ENCODE measurements around the gene RAET1G.
A peak's percentile ranks its signal among the peaks of the same experiment; 100 is the strongest.
"Not testable (repeated sequence)": the region's sequence is repeated elsewhere in the genome, so short reads cannot be mapped to it uniquely, and the experiment has no call there.

RAET1G gene, protein sequence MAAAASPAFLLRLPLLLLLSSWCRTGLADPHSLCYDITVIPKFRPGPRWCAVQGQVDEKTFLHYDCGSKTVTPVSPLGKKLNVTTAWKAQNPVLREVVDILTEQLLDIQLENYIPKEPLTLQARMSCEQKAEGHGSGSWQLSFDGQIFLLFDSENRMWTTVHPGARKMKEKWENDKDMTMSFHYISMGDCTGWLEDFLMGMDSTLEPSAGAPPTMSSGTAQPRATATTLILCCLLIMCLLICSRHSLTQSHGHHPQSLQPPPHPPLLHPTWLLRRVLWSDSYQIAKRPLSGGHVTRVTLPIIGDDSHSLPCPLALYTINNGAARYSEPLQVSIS

DNA sequence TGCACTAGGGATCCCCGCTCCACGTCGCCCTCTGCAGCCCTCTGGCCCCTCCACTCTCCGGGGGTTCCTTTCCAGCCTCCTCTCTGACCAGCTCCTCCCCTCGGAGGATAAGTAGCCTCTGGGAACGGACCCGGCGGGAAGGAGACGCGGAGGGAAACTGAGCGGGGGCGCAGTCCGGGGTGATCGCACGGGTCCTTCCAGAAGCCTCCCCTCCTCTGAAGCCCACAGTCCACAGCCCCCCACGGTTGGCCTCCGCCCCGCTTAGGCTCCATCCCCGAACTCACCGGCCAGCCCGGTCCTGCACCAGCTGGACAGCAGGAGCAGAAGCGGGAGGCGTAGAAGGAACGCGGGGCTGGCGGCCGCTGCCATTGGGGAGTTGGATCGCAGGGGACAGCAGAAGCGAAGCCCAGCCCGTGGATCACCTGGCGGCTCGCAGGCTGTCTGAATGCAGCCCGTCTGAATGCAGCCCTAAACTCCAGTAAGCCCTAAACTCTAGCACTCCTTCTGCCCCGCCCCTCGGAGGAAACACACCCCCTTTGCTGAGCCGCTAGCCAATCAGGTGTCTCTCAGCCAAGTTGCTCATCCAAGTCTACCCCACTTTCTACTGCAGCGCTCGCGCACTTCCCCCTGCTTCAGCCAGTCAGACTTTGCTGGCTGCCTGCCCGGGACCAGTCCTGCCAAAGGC, at the start of gene RAET1G:
Gene RAET1G, minus strand, starts transcription at position 480 of the 685 bp plus-strand sequence. Its CDS starts 111 bp downstream, at position 369.
- Mint-ChIP-seq H3K9me3 (no peaks in the 10 kb centered on the region), H3K27ac (ENCODE audit: low read depth) (no peak within 1 kb of the TSS), H3K4me3 (peak within 1 kb of the TSS; percentile 83), H3K4me1 (peaks cover 18% of the 10 kb centered on the region), H3K27me3 (peaks cover 99% of the 10 kb centered on the region), H3K36me3 (ENCODE audit: insufficient read depth) (peaks cover 5% of the 10 kb centered on the region)
- ATAC-seq (replicated peaks; ENCODE audit: extremely low read depth, poor library complexity, severe bottlenecking) (peak; percentile 87), DNase-seq (ENCODE audit: low spot score in 2 of 2) (peak; percentile 60 to 66)

DNA sequence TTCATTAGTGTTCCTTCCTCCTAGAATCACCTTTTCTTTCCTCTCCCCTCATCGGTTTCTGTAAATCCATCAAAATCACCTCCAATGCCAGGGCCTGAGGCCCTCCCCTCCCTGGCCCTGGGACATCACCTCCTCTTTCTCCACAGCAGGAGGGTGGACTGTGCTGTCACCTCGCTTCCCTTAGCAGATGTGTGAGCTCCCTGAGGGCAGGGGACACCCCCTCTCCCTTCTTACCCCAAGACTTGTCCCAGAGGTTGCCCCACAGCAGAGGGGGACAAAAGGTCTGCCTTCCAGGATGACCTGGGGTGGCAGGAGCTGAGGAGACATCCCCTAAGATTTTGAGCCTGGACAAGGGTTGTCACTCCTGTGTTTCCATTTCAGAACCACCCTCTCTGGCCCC, 46.7 kb upstream of the RAET1G start:
- H3K27ac Mint-ChIP-seq (ENCODE audit: low read depth), result no peak overlapping the region
- H3K4me3 Mint-ChIP-seq, result no peak overlapping the region
- ATAC-seq (replicated peaks; ENCODE audit: extremely low read depth, poor library complexity, severe bottlenecking), result no peak
- H3K27me3 Mint-ChIP-seq, result peaks cover 93% of the 10 kb centered on the region
- H3K4me1 Mint-ChIP-seq, result peaks cover 15% of the 10 kb centered on the region
- DNase-seq (ENCODE audit: low spot score in 2 of 2), result no peak
- no peaks in the 10 kb centered on the region for H3K9me3 Mint-ChIP-seq
- H3K36me3 Mint-ChIP-seq (ENCODE audit: insufficient read depth), result peaks cover 4% of the 10 kb centered on the region

DNA sequence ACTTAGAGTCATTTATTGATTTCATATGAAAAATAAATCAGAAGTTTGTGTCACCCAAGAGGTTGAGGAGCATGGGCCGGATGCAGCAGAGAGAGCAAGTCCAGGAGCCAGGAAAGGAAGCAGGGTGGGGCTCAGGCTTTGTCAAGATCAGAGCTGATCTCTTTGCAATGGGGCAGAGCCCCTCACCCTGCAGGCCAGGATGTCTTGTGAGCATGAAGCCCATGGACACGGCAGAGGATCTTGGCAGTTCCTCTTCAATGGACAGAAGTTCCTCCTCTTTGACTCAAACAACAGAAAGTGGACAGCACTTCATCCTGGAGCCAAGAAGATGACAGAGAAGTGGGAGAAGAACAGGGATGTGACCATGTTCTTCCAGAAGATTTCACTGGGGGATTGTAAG, 46.0 kb upstream of the RAET1G start:
- not testable (repeated sequence) for DNase-seq (ENCODE audit: low spot score in 2 of 2); H3K9me3 Mint-ChIP-seq; ATAC-seq (replicated peaks; ENCODE audit: extremely low read depth, poor library complexity, severe bottlenecking); H3K4me3 Mint-ChIP-seq; H3K36me3 Mint-ChIP-seq (ENCODE audit: insufficient read depth); H3K27ac Mint-ChIP-seq (ENCODE audit: low read depth)
- Mint-ChIP-seq H3K27me3 (peaks cover 93% of the 10 kb centered on the region), H3K4me1 (peaks cover 22% of the 10 kb centered on the region)

DNA sequence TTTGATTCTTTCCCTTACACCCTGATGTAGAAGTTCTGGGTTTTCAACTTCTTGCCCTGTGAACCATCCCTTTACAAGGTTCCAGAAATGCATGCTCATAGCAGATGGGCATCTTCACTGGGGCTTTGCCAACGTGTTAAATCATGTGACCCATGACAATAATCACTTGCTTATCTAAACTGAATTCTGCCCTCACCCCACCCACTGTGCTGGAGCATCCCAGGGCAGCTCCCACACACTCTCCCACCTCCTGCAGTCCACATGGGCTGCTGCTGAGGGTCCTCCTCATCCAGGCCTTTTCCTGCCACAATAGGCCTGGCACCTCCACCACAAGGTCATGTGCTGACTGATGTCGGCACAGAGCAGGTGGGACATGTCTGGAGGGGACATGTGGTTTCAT, 45.1 kb upstream of the RAET1G start:
- not testable (repeated sequence) for ATAC-seq (replicated peaks; ENCODE audit: extremely low read depth, poor library complexity, severe bottlenecking); DNase-seq (ENCODE audit: low spot score in 2 of 2); H3K36me3 Mint-ChIP-seq (ENCODE audit: insufficient read depth); H3K27ac Mint-ChIP-seq (ENCODE audit: low read depth); H3K9me3 Mint-ChIP-seq; H3K4me3 Mint-ChIP-seq
- Mint-ChIP-seq H3K4me1 (peaks cover 32% of the 10 kb centered on the region), H3K27me3 (peaks cover 93% of the 10 kb centered on the region)

DNA sequence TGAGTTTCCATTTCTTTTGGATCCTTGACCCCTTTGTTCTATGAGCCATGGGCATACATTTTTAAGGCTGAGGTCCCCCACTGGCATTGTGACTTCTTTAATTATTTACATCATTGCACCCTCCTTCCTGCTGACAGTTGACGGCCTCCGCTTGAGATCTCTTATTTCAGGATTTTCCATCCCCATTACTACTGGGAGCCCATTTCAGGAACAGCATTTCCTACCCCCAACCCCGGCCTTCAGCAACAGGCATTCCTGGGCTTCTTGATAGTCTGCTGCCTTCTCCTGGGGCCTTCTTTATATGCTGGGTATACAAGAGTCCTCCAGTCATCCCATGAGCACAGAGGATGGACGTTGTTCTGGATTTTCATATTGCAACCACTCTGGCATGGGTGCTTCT, 44.7 kb upstream of the RAET1G start:
- Mint-ChIP-seq H3K27me3 (peaks cover 93% of the 10 kb centered on the region), H3K4me3 (no peak overlapping the region), H3K4me1 (peaks cover 34% of the 10 kb centered on the region), H3K9me3 (no peaks in the 10 kb centered on the region), H3K27ac (ENCODE audit: low read depth) (no peak overlapping the region), H3K36me3 (ENCODE audit: insufficient read depth) (peaks cover 5% of the 10 kb centered on the region)
- DNase-seq (ENCODE audit: low spot score in 2 of 2) (no peak), ATAC-seq (replicated peaks; ENCODE audit: extremely low read depth, poor library complexity, severe bottlenecking) (no peak)

DNA sequence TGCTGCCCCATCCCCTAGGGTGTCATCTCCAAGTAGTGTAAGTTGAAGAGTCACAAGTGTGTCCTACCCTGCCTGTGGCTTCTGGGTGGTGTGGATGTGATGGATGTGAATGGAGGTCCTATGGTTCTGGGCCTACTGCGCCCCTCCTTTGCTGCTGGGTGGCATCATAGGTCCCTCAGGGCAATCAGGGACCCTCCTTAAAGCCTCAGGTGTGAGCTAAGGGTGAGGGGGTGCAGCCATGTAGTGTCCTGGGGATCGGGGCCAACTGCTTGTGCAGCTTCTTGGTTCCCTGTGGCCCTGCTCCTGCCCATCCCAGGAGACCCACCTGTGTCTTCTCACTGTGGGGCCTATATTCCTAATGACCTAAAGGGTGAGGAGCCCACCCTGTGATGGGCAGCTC, 43.4 kb upstream of the RAET1G start:
- not testable (repeated sequence) for H3K36me3 Mint-ChIP-seq (ENCODE audit: insufficient read depth); DNase-seq (ENCODE audit: low spot score in 2 of 2); ATAC-seq (replicated peaks; ENCODE audit: extremely low read depth, poor library complexity, severe bottlenecking); H3K27ac Mint-ChIP-seq (ENCODE audit: low read depth); H3K9me3 Mint-ChIP-seq
- peaks cover 34% of the 10 kb centered on the region for H3K4me1 Mint-ChIP-seq
- peaks cover 94% of the 10 kb centered on the region for H3K27me3 Mint-ChIP-seq
- peak overlapping the region; percentile 86 for H3K4me3 Mint-ChIP-seq

DNA sequence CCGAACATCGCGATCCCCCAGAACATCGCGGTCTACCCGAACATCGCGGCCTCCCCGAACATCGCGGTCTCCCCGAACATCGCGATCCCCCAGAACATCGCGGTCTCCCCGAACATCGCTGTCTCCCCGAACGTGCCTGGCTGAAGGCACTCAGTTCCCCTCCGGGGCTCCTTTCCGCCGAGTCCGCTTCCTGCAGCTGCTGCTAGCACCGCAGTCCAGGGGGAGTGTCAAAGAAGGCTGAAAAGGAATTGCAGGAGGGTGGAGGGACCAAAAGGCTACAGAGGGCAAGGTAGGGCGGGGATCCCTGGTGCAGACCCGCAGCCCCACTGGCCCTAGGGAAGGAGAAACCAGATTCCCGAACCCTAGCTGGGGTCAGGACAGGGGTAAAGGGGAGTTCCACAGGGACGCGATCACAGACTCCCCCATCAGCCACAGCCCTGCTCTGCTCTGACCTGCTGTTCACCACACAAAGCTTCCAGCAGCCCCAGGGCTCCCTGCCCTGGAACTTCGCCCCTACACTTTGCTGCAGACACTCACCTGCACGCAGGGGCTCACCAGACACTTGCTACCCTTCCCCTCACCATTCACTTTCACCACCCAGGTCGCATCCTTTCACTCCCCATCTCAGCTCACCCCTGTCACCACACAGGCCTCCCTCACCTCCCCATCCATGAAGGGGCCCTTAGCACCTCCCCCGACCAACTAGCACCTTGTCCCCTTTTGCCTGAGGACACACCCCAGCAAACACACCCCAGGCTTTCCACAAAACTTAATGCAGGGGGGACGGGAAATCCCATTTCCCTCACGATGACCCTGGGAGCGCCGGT, 42.5 kb upstream of the RAET1G start:
- peaks cover 5% of the 10 kb centered on the region for H3K36me3 Mint-ChIP-seq (ENCODE audit: insufficient read depth)
- peaks cover 34% of the 10 kb centered on the region for H3K4me1 Mint-ChIP-seq
- no peaks in the 10 kb centered on the region for H3K9me3 Mint-ChIP-seq
- H3K4me3 Mint-ChIP-seq, result peak overlapping the region; percentile 86
- H3K27ac Mint-ChIP-seq (ENCODE audit: low read depth), result peak overlapping the region; percentile 89
- no peak for DNase-seq (ENCODE audit: low spot score in 2 of 2)
- no peak for ATAC-seq (replicated peaks; ENCODE audit: extremely low read depth, poor library complexity, severe bottlenecking)
- peaks cover 94% of the 10 kb centered on the region for H3K27me3 Mint-ChIP-seq

DNA sequence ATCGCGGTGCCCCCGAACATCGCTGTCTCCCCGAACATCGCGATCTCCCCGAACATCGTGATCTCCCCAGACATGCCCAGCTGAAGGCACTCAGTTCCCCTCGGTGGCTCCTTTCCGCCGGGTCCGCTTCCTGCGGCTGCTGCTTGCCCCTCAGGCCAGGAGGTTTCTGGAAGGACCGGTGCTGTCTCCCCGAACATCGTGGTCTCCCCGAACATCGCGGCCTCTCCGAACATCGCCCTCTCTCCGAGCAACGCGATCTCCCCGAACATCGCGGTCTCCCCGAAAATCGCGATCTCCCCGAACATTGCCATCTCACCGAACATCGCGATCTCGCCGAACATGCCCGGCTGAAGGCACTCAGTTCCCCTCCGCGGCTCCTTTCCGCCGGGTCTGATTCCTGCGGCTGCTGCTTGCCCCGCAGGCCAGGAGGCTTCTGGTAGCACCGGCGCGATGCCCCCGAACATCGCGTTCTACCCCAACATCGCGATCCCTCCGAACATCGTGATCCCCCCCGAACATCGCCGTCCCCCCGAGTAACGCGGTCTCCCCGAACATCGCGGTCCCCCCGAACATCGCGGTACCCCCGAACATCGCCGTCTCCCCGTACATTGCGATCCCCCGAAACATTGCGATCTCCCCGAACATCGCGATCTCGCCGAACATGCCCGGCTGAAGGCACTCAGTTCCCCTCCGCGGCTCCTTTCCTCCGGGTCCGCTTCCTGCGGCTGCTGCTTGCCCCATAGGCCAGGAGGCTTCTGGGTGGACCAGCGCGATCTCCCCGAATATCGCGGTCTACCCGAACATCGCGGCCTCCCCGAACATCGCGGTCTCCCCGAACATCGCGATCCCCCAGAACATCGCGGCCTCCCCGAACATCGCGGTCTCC, 41.6 kb upstream of the RAET1G start:
- peaks cover 34% of the 10 kb centered on the region for H3K4me1 Mint-ChIP-seq
- no peak for DNase-seq (ENCODE audit: low spot score in 2 of 2)
- peak overlapping the region; percentile 89 for H3K27ac Mint-ChIP-seq (ENCODE audit: low read depth)
- H3K4me3 Mint-ChIP-seq, result peak overlapping the region; percentile 86
- no peaks in the 10 kb centered on the region for H3K9me3 Mint-ChIP-seq
- peaks cover 94% of the 10 kb centered on the region for H3K27me3 Mint-ChIP-seq
- peak; percentile 3 for ATAC-seq (replicated peaks; ENCODE audit: extremely low read depth, poor library complexity, severe bottlenecking)
- peaks cover 5% of the 10 kb centered on the region for H3K36me3 Mint-ChIP-seq (ENCODE audit: insufficient read depth)

DNA sequence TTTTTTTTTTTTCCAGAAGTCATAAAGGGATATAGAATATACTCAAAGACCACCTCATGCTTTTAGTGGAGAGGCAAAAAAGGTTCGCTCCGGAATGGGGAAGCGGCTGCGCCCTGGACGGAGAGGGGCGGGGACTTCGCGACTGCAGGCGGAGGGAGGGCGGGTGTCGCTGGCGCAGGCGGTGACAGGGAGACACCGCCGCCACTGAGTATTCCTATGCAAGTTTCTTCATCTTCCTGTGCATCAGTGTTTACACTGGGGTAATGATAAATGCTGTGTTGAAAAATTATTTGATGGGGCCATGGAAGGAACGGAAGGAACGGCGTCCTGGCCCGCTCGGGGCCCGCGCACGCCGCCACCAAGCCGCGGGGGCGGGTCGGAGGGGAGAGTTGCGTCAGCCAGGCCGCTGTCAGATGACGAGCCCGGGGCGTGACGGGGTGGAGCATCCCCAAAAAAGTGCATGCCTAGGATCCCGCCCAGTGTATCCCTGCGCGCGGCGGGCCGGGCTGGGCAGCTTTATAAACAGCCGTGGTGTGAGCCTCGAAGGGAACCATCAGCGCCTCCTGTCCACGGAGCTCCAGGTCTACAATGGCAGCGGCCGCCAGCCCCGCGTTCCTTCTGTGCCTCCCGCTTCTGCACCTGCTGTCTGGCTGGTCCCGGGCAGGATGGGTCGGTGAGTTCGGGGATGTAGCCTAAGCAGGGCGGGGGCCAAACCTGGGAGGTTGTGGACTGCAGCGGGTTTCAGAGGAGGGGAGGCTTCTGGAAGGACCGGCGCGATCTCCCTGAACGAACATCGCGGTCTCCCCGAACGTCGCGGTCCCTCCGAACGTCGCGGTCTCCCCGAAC, 40.8 kb upstream of the RAET1G start, which contains the start of gene ULBP1:
Gene ULBP1, plus strand, starts transcription at position 482 of the 846 bp plus-strand sequence. Its CDS starts 107 bp downstream, at position 589.
- peak within 1 kb of the TSS; percentile 86 for H3K4me3 Mint-ChIP-seq
- ATAC-seq (replicated peaks; ENCODE audit: extremely low read depth, poor library complexity, severe bottlenecking) (peak; percentile 66), DNase-seq (ENCODE audit: low spot score in 2 of 2) (peak; percentile 43 to 44)
- peak within 1 kb of the TSS; percentile 89 for H3K27ac Mint-ChIP-seq (ENCODE audit: low read depth)
- peaks cover 5% of the 10 kb centered on the region for H3K36me3 Mint-ChIP-seq (ENCODE audit: insufficient read depth)
- peaks cover 34% of the 10 kb centered on the region for H3K4me1 Mint-ChIP-seq
- peaks cover 94% of the 10 kb centered on the region for H3K27me3 Mint-ChIP-seq
- no peaks in the 10 kb centered on the region for H3K9me3 Mint-ChIP-seq

DNA sequence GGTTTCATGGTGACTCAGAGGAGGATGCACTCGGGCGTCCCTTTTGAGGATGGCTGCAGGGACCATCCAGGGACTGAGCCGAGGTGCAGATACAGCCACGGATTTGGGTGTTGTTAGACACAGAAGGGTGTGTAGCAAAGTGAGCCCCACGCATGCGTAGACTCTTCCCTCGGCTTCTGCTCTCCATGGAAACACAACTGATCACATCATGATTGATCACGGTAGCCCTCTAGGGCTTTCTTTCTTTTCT, 40.2 kb upstream of the RAET1G start:
- ATAC-seq (replicated peaks; ENCODE audit: extremely low read depth, poor library complexity, severe bottlenecking), result peak; percentile 2
- H3K36me3 Mint-ChIP-seq (ENCODE audit: insufficient read depth), result peaks cover 5% of the 10 kb centered on the region
- no peak for DNase-seq (ENCODE audit: low spot score in 2 of 2)
- peak overlapping the region; percentile 89 for H3K27ac Mint-ChIP-seq (ENCODE audit: low read depth)
- no peaks in the 10 kb centered on the region for H3K9me3 Mint-ChIP-seq
- H3K27me3 Mint-ChIP-seq, result peaks cover 94% of the 10 kb centered on the region
- peaks cover 34% of the 10 kb centered on the region for H3K4me1 Mint-ChIP-seq
- peak overlapping the region; percentile 86 for H3K4me3 Mint-ChIP-seq

DNA sequence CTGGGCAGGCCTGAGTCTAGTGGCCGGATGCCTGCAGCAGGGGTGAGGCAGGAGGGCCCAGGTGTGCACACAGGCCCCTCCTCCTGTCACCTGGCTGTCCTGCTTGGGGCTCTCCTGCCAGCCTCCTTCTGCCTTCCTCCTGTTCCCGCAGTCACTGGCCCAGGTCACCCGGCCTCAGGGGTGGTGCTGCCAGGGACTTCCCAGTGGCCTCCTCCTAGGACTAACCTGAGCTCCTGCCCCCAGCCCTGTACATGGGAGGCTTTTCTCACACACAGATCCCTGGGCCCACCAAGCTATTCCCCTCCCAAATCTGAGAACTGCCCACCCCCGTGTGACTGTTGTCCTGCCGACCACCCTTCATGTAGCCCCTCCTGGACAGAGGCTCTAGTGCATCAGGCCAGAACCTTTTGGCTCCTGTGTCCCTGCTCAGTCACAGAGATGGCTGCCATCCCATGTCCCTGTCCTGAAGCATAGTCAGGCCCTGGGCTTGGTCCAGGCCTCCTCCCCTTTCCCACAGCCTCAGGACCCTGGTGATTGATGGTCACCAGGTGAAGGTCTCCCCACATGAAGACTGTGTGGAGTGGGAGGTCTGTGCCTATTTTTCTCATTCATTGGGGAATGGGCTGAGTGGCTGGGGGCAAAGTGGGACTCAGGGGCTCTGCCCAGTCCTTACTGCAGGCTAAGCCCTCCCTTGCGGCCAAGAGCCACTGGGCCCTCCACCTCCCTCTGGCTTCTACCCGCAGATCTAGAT, 39.7 kb upstream of the RAET1G start:
- DNase-seq (ENCODE audit: low spot score in 2 of 2) (no peak), ATAC-seq (replicated peaks; ENCODE audit: extremely low read depth, poor library complexity, severe bottlenecking) (no peak)
- peaks cover 94% of the 10 kb centered on the region for H3K27me3 Mint-ChIP-seq
- H3K4me1 Mint-ChIP-seq, result peaks cover 34% of the 10 kb centered on the region
- H3K36me3 Mint-ChIP-seq (ENCODE audit: insufficient read depth), result peaks cover 5% of the 10 kb centered on the region
- no peaks in the 10 kb centered on the region for H3K9me3 Mint-ChIP-seq
- H3K27ac Mint-ChIP-seq (ENCODE audit: low read depth), result no peak overlapping the region
- peak overlapping the region; percentile 86 for H3K4me3 Mint-ChIP-seq
